SIG-M5 treated with dmso at 0.1 percent for 504 hours (cell line): ENCODE results near the gene CEP112.
"Not testable (repeated sequence)": the region's sequence is repeated elsewhere in the genome, so short reads cannot be mapped to it uniquely, and the experiment has no call there.

Source experiments
- DNase-seq: peaks from one replicate; lab custom pipeline; 2025; ENCODE audit not compliant: unreplicated experiment; lab: John Stamatoyannopoulos, UW

CEP112 gene

DNA sequence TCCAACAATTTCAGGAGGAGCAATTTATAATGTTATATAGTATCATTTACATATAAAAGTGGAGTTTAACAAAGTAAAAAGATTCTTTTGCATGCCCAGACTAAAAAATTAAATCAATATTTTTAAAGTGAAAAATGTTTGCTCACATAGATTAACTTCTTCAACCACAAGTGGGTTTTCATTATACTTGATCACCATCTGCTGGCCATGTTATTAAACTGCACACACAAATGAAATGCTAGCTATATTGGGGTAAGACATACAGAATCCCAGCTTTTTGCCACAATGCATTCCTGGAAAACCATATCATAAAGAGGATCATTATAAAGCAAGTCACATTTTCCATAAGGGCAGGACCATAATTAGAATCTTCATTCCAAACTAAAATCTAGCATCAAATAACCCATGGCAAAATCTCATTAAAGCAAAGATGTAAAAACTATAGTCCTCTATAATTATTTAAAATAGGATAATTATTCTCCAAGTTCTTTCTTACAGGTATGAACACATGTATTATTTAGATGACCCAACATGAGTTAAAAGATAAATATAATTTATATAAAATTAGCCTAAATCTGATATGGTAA lies 26.3 kb downstream of the CEP112 start:
- peak; percentile 55 for DNase-seq

DNA sequence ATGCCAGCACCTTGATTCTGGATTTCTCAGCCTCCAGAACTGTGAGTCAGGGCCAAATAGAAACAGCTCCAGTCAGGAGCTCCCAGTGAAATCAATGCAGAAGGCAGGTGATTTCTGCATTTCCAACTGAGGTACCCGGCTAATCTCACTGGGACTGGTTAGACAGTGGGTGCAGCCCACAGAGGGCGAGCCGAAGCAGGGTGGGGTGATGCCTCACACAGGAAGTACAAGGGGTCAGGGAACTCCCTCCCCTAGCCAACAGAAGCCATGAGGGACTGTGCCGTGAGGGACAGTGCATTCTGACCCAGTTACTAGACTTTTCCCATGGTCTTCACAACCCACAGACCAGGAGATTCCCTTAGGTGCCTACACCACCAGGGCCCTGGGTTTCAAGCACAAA lies 36.9 kb downstream of the CEP112 start:
- not testable (repeated sequence) for DNase-seq

DNA sequence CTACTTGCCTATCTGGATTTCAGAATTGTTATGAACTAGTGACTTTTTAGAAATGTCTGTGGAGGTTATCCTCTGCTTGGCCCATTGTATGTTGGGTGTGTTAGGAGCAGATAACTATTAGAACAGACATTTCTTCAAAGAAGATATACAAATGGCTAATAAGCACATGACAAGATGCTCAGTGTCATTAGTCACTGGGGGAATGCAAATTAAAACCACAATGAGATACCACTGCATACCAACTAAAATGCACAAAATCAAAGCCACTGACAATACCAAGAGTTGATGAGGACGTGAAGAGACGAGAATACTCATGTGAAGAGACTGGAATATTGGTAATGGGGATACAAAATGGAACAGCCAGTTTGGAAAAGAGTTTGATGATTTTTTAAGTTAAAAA lies 39.2 kb downstream of the CEP112 start:
- no peak for DNase-seq

DNA sequence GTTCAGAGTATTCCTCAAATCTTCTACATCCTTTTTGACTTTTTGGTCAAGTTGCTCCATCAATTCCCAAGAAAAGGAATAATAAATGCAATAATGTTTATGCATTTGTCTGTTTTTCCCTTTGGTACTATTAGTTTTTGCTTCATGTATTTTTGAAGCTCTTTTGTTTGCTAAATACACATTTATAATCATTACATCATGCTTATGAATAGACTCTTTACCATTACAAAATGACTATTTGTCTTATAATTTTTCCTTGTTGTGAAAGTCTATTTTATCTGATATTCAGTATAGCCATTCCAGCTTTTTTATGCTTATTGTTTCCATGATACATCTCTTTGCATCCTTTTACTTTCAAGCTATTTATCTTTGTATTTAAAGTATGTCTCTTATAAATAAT lies 41.2 kb downstream of the CEP112 start:
- DNase-seq: no peak

DNA sequence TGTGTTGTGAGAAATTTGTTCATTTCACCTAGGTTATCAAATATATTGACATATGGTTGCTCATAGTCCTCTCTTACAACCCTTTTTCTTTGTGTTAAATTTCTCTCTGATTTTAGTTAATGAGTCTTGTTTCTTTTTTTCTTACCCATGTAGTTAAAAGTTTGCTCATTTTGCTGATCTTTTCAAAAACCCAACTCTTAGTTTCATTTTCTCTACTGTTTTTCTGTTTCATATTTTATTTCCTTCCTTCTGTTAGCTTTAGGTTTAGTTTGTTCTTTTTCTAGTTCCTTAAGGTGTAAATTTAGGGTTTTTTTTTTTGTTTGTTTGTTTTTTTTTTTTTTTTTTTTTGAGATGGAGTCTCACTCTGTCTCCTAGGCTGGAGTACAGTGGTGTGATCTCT lies 42.4 kb downstream of the CEP112 start:
- no peak for DNase-seq

DNA sequence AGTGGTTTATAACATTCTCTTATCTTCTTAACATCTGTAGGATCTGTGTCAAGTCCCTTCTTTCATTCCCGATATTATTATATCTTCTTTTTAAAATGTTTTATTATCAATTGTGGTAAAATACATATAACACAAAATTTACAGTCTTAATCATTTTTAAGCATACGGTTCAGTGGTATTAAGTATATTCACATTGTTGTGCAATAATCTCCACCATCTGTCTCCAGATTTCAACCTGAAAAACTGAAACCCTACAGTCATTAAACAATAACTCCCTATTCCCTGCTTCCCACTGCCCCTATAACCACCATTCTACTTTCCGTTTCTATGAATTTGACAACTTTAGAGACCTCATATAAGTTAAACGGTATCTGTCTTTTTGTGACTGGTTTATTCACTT lies 45.5 kb downstream of the CEP112 start:
- DNase-seq: no peak

DNA sequence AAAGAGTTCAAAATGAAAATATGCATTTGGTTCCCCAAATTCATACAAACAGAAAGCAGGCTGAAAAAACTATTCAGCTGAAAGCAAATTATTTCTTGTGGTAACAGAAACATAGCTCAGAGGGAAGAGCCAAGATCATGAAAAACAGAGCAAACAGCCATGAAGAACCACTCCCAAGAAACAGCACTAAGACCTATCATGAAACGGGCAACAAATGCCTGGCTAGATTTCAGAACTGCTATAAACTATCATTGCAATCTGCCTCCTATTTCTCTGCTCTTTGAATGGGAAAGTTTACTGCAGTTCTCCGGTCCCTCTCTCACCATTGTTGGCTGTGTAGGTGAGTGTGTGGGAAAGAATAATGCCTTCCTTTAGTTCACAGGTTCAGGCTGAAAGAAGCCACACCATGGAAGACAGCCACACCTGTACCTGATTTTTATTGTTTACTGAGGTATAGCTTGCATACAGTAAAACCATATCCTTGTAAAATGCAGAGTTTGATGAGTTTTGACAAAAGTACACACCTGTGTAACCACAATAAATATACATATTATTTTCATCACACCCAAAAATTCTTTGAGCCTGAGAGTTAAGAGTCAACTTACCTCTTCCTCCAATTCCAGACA lies 48.2 kb downstream of the CEP112 start:
- no peak for DNase-seq

DNA sequence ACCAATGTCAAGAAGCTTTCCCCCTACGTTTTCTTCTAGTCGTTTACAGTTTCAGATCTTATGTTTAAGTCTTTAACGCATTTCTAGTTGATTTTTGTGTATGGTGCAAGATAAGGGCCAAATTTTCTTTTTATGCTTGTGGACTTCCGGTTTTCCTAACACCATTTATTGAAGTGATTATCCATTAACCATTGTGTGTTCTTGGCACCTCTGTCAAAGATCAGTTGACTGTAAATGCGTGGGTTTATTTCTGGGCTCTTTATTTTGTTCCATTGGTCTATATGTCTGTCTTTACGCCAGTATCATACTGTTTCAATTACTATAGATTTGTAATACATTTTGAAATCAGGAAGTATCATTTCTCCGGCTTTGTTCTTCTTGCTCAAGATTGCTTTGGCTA lies 49.5 kb downstream of the CEP112 start:
- DNase-seq: no peak

DNA sequence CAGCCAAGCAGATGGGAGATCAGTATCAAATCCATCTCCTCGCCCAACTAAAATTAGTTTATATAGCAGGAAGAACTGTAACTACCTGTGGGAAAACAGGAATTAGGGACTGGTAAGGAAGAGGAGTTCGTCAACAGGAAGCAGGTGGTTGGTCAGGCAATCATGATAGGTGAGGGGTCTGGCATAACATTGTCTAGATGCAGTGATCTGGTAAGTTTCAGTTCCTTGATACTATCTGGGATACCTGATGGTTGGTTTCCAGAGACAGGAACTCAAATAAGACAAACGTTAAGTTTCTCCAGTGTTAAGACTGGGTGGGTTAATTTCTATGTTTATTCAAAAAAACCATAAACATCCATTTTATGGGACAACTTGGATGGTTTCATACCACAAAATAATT lies 53.8 kb downstream of the CEP112 start:
- DNase-seq: no peak

DNA sequence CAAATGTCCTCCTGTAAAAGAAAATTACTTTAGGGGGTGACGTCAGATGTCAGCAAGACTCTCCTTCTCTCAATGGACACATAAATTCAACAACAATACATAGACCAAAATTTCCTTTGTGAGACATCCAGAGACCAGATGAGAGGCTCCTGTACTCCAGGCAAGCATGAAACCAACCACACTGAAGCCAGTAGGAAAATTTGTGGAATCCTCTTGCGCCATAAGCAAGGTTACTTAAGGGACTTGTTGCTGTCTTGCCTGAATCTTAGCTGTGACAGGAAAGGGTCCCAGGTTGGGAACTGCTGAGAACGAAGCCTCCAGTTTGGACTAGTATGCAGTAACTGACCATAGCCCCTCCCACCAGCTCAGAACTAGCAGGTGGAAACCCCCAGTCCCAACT lies 56.0 kb downstream of the CEP112 start:
- DNase-seq: no peak

DNA sequence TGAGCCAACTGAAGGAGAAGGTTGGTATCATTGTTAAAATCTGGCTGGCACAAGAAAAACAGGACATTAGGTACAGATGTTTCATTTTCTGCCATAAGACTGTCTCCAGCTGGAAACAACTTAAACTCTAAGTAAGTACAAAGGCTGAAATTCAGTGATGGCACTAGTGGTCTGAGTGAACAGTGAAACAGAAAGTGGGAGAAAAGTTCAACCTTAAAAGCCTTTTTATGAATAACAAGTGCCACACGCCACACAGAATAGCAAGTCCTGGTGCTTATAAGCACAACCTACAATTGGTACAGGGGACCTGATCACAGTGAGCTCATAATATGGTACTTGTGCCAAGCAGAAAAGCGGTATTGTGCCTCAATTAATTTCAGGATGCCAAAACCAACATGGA lies 56.7 kb downstream of the CEP112 start:
- DNase-seq: no peak

DNA sequence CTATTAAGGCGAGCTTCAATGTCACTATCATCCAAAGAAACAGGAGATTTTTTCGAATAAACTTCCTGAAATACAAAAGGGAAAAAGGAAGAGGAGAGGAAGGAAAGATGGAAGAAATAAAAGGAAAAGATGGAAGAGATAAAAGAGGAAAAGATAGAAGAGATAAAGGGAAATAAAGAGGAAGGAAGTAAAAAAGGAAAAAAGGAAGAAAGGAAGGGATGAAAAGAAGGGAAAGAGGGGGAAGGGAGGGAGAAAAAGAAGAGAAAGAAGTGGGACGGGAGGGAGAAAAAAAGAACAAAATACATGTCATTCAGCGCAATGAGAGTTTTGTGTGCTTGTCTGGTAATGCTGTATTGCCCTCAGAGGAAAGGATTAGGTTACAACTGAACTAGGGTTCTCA lies 62.2 kb downstream of the CEP112 start:
- DNase-seq: no peak

DNA sequence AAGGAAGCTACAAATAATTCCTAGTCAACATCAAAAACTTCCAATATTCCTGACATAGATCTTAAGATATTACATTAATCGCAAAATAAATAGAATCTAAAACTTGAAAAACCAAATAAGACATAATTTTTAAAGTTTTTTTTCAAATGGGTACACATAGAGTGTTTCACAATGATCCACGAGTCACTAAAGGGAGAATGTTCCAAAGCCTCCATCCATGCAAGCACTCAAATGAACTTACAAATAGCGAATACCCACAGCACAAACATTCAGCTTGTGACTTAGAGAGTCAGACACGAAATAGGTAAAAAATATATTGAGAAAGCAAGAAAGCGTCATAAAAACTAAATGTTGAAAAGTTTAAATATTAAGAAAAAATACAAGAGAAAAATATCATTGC lies 65.7 kb downstream of the CEP112 start:
- DNase-seq: no peak

DNA sequence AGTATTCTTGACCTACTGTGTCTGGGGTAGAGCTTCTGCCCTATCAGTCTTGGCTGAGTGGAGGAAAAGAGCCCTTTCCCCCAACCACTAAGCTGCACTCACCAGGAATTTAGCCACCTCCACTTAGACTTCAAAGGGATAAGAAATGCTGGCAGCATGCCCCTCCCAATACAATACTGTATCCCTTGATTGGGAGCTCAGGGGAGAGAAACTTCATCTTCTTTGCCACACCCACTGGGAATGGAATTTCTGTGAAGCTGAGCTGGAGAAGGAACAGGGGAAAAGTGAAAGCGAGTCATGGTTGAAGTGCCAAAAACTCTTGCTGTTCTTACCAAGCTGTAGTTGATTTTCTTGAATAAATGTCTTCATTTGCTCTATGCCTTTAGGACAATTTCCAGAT lies 68.8 kb downstream of the CEP112 start:
- no peak for DNase-seq

DNA sequence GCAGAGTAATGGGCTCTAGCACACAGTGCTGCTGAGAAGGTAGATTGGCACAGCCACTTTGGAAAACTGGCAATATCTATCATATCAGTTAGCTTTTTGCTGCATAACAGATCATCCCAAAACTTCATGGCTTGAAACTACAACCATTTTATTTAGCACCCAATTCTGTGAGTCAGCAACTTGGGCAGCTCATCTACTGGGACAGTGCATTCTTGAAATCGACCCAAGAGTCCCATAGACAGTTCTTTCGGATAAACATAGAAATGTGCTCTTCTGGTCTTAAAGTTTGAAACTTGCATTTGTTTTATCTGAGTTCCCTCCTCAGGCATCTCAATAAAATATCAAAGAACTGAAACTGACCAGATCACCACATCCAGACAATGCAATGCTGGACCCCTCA lies 76.7 kb downstream of the CEP112 start:
- no peak for DNase-seq

DNA sequence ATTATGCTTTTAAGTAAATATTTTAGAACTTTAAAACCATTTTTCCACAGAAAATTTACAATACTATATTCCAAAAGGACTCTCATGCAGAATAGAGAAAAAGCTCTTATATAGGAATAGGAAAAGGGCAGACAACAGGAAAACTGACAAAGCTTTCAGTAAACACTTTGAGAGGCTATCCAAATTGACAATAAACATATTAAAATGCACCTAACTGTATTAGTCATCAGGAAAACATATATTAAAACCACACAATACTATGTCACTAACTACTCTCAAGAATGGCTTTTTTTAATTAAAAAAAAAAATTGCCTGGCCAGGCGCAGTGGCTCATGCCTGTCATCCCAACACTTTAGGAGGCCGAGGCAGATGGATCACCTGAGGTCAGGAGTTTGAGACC lies 77.3 kb downstream of the CEP112 start:
- no peak for DNase-seq

DNA sequence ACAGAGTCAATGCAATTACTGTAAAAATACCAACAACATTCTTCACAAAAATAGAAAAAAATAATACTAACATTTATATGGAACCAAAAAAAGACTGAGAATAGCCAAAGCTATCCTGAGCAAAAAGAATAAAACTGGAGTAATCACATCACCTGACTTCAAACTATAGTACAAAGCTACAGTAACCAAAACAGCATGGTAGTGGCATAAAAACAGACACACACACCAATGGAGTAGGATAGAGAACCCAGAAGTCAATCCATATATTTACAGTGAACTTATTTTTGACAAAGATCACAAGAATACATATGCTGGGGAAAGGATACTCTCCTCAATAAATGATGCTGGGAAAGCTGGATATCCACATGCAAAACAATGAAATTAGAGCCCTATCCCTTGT lies 84.2 kb downstream of the CEP112 start:
- no peak for DNase-seq

DNA sequence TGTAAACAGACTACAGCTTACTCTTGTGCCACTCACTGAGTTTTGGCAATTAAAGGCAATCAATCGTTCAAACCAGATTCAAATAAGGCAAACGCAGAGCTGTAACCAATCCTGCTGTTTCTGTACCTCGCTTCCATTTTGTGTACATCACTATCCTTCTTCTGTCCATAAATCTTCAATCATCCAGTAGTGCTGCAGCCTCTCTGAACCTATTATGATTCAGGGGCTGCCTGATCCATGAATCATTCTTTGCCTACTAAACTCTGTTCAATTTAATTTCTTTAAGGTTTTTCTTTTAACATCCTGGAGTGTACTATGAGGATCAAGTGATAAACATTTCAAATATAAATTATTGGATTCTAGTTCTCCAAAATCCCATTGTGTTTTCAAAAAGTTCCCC lies 93.9 kb downstream of the CEP112 start:
- DNase-seq: no peak

DNA sequence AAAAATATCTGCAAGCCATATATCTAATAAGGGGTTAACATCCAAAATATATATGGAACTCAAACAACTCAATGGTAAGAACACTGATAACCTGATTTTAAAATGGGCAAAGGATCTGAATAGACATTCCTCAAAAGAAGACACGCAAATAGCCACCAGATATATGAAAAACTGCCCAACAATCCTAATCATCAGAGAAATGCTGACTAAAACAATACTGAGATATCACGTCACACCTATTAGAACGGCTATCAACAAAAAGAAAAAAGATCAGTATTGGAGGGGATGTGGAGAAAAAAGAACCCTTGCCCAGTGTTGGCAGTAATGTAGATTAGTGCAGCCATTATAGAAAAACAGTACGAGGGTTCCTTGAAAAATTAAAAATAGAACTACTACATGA lies 97.2 kb downstream of the CEP112 start:
- no peak for DNase-seq

DNA sequence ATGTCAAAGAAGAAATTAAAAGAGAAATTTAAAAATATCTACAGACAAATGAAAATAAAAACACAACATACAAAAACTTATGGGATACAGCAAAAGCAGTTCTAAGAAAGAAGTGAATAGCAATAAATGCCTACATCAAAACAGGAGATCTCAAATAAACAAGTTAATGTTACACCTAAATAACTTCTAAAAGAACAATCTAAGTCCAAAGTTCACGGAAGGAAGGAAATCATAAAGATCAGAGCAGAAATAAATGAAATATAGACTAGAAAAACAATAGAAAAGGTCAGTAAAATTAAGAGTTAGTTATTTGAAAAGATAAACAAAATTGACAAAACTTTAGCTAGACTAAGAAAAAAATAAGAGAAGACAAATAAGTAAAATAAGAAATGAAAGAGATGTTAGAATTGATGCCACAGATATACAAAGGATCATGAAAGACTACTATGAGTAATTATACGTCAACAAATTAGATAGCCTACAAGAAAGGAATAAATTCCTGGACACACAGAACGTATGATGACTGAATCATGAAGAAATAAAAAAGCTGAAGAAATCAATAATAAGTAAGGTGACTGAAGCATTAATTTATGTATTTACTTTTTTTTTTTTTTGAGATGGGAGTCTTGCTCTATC lies 100.4 kb downstream of the CEP112 start:
- DNase-seq: no peak

DNA sequence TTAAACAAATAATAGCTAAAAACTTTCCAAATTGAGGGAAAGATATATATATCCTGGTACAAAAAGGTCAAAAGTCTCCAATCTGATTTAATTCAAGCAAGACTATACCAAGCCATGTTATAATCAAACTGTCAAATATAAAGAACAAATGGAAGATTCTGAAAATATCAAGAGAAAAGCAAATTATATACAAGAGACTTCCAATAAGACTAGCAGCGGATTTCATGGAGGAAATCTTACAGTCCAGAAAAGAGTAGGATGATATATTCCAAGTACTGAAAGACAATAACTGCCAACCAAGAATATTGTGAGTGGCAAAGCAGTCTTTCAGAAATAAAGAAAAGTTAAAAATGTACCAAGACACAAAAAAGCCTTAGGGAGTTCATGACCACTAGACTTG lies 102.2 kb downstream of the CEP112 start:
- DNase-seq: no peak

DNA sequence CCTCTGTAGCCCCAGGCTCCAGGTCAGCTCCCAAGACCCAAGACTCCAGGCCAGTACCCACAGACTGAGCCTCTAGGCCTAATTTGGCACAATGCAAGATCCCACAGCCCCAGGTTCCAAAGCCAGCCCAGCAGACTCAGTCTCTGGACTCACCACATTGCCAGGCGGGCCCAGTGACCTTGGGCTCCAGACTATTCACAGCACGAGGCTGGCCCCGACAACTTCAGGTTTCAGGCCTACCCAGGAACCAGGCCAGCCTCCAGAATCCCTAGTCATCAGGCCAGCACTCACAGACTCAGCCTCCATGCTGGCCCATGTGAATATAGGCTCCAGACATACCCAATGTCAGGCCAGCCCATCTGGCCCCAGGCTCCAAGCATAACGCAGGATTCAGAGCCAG lies 103.8 kb downstream of the CEP112 start:
- DNase-seq: no peak

DNA sequence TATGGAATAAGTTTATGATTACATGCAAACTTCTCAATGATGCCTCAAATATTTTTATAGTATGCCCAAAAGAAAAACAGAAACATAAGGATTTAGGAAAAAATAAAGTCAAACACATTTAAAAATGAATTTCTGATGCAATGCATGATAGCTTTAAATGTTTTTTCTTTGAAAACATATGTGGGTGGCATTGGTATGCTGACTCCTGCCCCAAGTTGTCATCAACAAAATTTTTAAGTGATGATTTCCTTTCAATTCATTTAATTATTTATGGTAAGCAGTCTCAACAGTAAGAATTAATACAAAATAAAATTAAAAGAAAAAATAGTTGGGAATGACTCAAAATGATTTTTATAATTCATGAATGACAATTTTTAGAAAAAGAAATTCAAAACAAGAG lies 104.9 kb downstream of the CEP112 start:
- DNase-seq: no peak
